Vein endothelial cell (primary cell): ENCODE results near the gene RNF103. TPM values are rescaled to one million over a fixed set of nuclear protein-coding genes. Genes with fewer than 3 reads are reported as not detected.

Experiments
- total RNA-seq: library from RNA; depleted of rRNA; stranded (reverse); fragments of >200 nt; gene quantifications from 2 replicates; pipeline ENCODE4 v1.2.3, GENCODE V29; 2012

Gene RNF103, protein sequence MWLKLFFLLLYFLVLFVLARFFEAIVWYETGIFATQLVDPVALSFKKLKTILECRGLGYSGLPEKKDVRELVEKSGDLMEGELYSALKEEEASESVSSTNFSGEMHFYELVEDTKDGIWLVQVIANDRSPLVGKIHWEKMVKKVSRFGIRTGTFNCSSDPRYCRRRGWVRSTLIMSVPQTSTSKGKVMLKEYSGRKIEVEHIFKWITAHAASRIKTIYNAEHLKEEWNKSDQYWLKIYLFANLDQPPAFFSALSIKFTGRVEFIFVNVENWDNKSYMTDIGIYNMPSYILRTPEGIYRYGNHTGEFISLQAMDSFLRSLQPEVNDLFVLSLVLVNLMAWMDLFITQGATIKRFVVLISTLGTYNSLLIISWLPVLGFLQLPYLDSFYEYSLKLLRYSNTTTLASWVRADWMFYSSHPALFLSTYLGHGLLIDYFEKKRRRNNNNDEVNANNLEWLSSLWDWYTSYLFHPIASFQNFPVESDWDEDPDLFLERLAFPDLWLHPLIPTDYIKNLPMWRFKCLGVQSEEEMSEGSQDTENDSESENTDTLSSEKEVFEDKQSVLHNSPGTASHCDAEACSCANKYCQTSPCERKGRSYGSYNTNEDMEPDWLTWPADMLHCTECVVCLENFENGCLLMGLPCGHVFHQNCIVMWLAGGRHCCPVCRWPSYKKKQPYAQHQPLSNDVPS
- 25.5 and 28.6 TPM in 2 replicates for total RNA-seq

DNA sequence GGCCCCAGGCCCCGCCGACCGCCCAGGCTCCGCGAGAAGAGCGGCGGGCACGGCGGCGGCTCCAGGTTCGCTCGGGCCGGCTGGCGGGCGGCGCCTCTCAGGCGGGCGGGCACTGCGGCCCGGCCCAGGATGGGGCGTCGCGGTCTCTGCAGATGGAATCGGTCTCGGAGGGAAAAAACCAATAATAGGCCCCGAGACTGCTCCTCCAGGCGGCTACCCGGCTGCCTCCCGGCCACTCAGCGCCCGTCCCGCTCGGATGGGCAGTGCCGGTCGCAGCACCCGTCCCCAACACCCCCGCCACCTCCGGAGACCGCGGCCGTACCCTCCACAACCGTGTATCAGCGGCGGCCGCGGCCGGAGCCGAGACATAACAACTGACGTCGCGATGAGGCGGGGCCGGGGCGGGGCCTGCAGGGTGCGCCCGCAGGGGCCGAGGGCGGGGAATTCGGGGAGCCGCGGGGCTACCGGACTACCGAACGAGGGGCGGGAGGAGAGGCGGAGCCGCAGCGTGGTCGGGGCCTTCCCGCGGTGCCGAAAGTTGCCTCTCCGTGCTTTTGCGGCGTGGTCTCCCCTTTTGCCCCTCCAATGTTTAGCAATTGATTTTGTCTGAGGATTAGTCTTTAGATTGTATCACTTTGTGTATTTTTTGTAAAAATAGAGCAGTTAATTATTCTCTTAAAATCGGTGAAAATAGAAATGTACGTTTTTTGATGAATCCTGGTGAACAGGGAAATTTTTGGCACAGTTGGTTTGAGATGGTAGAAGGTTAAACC is at the start of gene RNF103:
Gene RNF103 (minus strand): TSS at position 372 of the 773 bp plus-strand sequence. CDS start 979 bp downstream, outside the sequence.

DNA sequence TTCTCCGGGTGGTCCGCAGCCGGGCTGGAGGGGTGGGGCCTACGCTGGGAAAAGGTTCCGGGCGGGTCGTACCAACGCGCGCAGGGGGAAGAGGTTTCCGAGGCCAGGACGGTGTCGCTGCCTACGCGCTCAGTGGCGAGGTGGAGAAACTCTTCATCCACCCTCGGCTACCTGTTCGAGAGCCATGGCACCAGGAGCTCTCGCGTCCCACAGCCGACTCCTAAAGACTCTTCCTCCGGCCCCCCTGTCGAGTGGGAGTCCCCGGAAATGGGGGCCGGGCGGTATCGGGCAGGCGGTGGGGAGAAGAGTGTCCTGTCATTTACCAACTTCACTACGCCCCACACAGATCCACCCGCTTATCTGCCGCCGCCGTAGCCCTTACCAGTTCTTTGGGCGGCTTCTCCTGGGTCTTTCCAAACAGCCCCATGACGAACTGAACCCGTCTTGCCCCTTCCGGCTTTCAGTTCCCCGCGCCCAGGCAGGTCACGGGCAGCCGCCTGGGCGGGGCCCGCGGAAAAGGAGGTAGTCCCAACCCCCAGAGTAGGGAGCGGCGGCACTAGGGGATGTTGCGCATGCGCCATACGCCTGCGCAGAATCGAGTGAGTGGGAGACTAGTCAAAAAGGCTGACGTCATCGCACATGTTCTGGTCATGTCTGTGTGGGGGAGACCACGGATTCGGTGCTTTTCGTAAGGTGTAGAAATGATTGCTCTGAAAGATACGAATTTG is 60.6 kb downstream of the RNF103 start, which contains the start of gene CHMP3:
Gene CHMP3 (minus strand): TSS at position 522 of the 728 bp plus-strand sequence. CDS start 95 bp downstream, at position 427.

Other genes starting within 250 kb of the RNF103 start
- 27.1 and 31.0 TPM in 2 replicates for gene KDM3A, start 182.5 kb downstream of the RNF103 start, total RNA-seq
- gene CHMP3, start 60.4 kb downstream of the RNF103 start, total RNA-seq = 57.8 and 70.0 TPM in 2 replicates
- 37.2 and 44.0 TPM in 2 replicates for gene RMND5A, start 96.4 kb upstream of the RNF103 start, total RNA-seq
- gene CD8A, start 167.0 kb upstream of the RNF103 start, total RNA-seq = not detected in 2 replicates
- not detected in 2 replicates for gene CD8B, start 238.0 kb upstream of the RNF103 start, total RNA-seq